PC-9 (cell line): ENCODE data around the gene PEX14. TPM values are rescaled to one million over a fixed set of nuclear protein-coding genes. Genes with fewer than 3 reads are reported as not detected.

ENCODE experiments used
- BruUV-seq: library from RNA; stranded (reverse); fragments of 400-500 nt; replicated peaks from 2 replicates; lab custom pipeline; 2021; lab: Mats Ljungman, UMichigan
- CTCF ChIA-PET: fragments of 300-600 bp; sonication (Branson Sonifier 250); formaldehyde crosslinking; loops from one replicate; lab custom pipeline; 2022; ENCODE audit warnings: antibody characterized with exemption; lab: Charles Lee
- POLR2A ChIA-PET: fragments of 300-600 bp; sonication (Branson Sonifier 250); formaldehyde crosslinking; loops from one replicate; lab custom pipeline; 2022; ENCODE audit warnings: antibody characterized with exemption; ENCODE audit not compliant: unreplicated experiment; lab: Charles Lee
- DNase-seq, 2 experiments: peaks; one replicate each; pipeline versions ENCODE4 v3.0.0 to v3.0.0-alpha.2; 2015 to 2022; ENCODE audit warnings: mixed read lengths in 1 of 2
- H2AFZ ChIP-seq: fragments of 200-600 bp; sonication (generic); 2 replicates; pipeline ENCODE4 v1.8.1; 2017; ENCODE audit warnings: antibody characterized with exemption
- H3F3A ChIP-seq: fragments of 200-600 bp; sonication (generic); 2 replicates; pipeline ENCODE4 v1.8.1; 2017; ENCODE audit warnings: antibody characterized with exemption, mild to moderate bottlenecking, low read depth; ENCODE audit not compliant: insufficient read depth
- H3K27ac ChIP-seq: fragments of 200-600 bp; sonication (generic); 2 replicates; pipeline ENCODE4 v1.6.1; 2016; ENCODE audit warnings: mixed run types
- H3K27me3 ChIP-seq: fragments of 200-600 bp; sonication (generic); 2 replicates; pipeline ENCODE4 v1.6.1; 2016; ENCODE audit warnings: low read depth, mixed run types; ENCODE audit not compliant: insufficient read depth
- H3K36me3 ChIP-seq: fragments of 200-600 bp; sonication (generic); 2 replicates; pipeline ENCODE4 v1.6.1; 2016; ENCODE audit warnings: low read depth, mixed run types
- H3K4me1 ChIP-seq: fragments of 200-600 bp; sonication (generic); replicated peaks from 2 replicates; pipeline ENCODE4 v1.6.1; 2016; ENCODE audit warnings: mixed run types; ENCODE audit not compliant: insufficient read depth
- H3K4me2 ChIP-seq: fragments of 200-600 bp; sonication (generic); 2 replicates; pipeline ENCODE4 v1.6.1; 2017; ENCODE audit warnings: mixed run types
- H3K4me3 ChIP-seq: fragments of 200-600 bp; sonication (generic); 2 replicates; pipeline ENCODE4 v1.6.1; 2016; ENCODE audit warnings: mixed run types
- H3K79me2 ChIP-seq: fragments of 200-600 bp; sonication (generic); 2 replicates; pipeline ENCODE4 v1.6.1; 2017; ENCODE audit warnings: low read depth, mixed run types
- H3K9me2 ChIP-seq: fragments of 200-600 bp; sonication (generic); 2 replicates; pipeline ENCODE4 v1.8.1; 2017; ENCODE audit warnings: mild to moderate bottlenecking; ENCODE audit not compliant: insufficient read depth
- H3K9me3 ChIP-seq: fragments of 200-600 bp; sonication (generic); 2 replicates; pipeline ENCODE4 v1.8.1; 2016; ENCODE audit warnings: low read depth; ENCODE audit not compliant: insufficient read depth
- H4K20me1 ChIP-seq: fragments of 200-600 bp; sonication (generic); 2 replicates; pipeline ENCODE4 v1.8.1; 2017; ENCODE audit not compliant: insufficient read depth
- EZH2 ChIP-seq: fragments of 200-600 bp; sonication (generic); IDR thresholded peaks from 2 replicates; pipeline ENCODE4 v1.8.0; 2017; ENCODE audit warnings: antibody characterized with exemption, low read depth
- intact Hi-C: fragments of 100-400 bp; cut with micrococcal nuclease; formaldehyde crosslinking; loops from one replicate; pipeline ENCODE4 v1.10.0; 2022; ENCODE audit not compliant: unreplicated experiment
- total RNA-seq: library from RNA; stranded (reverse); gene quantifications from 2 replicates; pipeline ENCODE4 v1.2.3, GENCODE V29; 2021
- TF ChIP-seq, protein P1 (sequence below): fragments of 200-600 bp; sonication (generic); conservative IDR thresholded peaks from 2 replicates; pipeline ENCODE4 v1.6.1; 2017; ENCODE audit warnings: mixed run types, antibody characterized with exemption, mild to moderate bottlenecking, moderate library complexity

PEX14 gene
- total RNA-seq, 1 experiment from 2014 or later: 28.3 TPM

DNA sequence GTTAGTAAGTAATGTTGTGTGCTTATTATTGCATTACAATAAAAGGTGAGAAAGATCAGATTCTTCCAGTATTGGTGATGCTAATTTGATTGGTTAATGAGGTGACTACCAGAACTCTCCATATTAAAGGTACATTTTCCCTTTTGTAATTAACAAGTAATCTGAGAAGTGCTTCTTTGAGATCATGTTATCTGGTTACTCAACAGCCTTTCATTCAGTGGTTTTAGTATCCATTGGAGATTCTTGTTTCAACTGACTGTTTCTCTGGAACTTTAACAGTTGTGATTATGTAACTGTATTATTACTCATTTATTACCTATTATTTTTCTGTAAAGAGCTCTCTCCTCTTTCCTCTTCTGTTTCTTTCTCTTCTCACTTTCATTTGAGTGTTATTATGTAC lies 86.7 kb downstream of the PEX14 start:
- Histone ChIP-seq H3K4me2 (no peak overlapping the region), H3K27me3 (no peaks in the 10 kb centered on the region), H3F3A (no peaks in the 10 kb centered on the region), H3K9me2 (no peaks in the 10 kb centered on the region), H2AFZ (no peak overlapping the region), H3K79me2 (no peaks in the 10 kb centered on the region), H3K4me3 (no peak overlapping the region), H3K27ac (no peak overlapping the region), H3K4me1 (no peaks in the 10 kb centered on the region), H3K9me3 (no peaks in the 10 kb centered on the region), H3K36me3 (no peaks in the 10 kb centered on the region), H4K20me1 (no peaks in the 10 kb centered on the region)
- TF ChIP-seq EZH2: no peak
- TF ChIP-seq, protein P1, sequence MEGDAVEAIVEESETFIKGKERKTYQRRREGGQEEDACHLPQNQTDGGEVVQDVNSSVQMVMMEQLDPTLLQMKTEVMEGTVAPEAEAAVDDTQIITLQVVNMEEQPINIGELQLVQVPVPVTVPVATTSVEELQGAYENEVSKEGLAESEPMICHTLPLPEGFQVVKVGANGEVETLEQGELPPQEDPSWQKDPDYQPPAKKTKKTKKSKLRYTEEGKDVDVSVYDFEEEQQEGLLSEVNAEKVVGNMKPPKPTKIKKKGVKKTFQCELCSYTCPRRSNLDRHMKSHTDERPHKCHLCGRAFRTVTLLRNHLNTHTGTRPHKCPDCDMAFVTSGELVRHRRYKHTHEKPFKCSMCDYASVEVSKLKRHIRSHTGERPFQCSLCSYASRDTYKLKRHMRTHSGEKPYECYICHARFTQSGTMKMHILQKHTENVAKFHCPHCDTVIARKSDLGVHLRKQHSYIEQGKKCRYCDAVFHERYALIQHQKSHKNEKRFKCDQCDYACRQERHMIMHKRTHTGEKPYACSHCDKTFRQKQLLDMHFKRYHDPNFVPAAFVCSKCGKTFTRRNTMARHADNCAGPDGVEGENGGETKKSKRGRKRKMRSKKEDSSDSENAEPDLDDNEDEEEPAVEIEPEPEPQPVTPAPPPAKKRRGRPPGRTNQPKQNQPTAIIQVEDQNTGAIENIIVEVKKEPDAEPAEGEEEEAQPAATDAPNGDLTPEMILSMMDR: no peak
- DNase-seq: peak in 1 of 2 experiments; percentile 34
- intact Hi-C loops: no loop called here
- CTCF ChIA-PET: no interaction called here
- POLR2A ChIA-PET: no interaction called here
- BruUV-seq: no TSS peak

GRCh38 chr1:10561955-10562354 lies 87.2 kb downstream of the PEX14 start:
- Histone ChIP-seq H3K4me3 (no peak overlapping the region), H3K27ac (no peak overlapping the region), H3K4me2 (no peak overlapping the region), H4K20me1 (no peaks in the 10 kb centered on the region), H3K9me3 (no peaks in the 10 kb centered on the region), H3K27me3 (no peaks in the 10 kb centered on the region), H3K36me3 (no peaks in the 10 kb centered on the region), H2AFZ (no peak overlapping the region), H3K9me2 (no peaks in the 10 kb centered on the region), H3K79me2 (no peaks in the 10 kb centered on the region), H3F3A (no peaks in the 10 kb centered on the region), H3K4me1 (no peaks in the 10 kb centered on the region)
- DNase-seq: no peak
- BruUV-seq: no TSS peak
- intact Hi-C loops: no loop called here
- no peak for TF ChIP-seq EZH2
- TF ChIP-seq, protein P1: no peak
- POLR2A ChIA-PET: no interaction called here
- CTCF ChIA-PET: interaction anchor here (0.5 kb wide), 1 partner anchor 24 kb away, joined by 5 read pairs; no protein-coding TSS in a partner anchor

GRCh38 chr1:10564063-10564462 lies 89.3 kb downstream of the PEX14 start:
- Histone ChIP-seq H3K36me3 (no peaks in the 10 kb centered on the region), H3K27me3 (no peaks in the 10 kb centered on the region), H3K9me3 (no peaks in the 10 kb centered on the region), H2AFZ (no peak overlapping the region), H3K9me2 (no peaks in the 10 kb centered on the region), H4K20me1 (no peaks in the 10 kb centered on the region), H3K27ac (no peak overlapping the region), H3F3A (no peaks in the 10 kb centered on the region), H3K79me2 (no peaks in the 10 kb centered on the region), H3K4me3 (no peak overlapping the region), H3K4me1 (no peaks in the 10 kb centered on the region), H3K4me2 (no peak overlapping the region)
- ChIA-PET CTCF (no interaction called here), POLR2A (no interaction called here)
- intact Hi-C loops: no loop called here
- no TSS peak for BruUV-seq
- TF ChIP-seq, protein P1: no peak
- TF ChIP-seq EZH2: no peak
- no peak for DNase-seq
